Measurements from ENCODE around the gene CCL4L2. TPM values are rescaled to one million over a fixed set of nuclear protein-coding genes. Genes with fewer than 3 reads are reported as not detected.
"Not testable (repeated sequence)": the region's sequence is repeated elsewhere in the genome, so short reads cannot be mapped to it uniquely, and the experiment has no call there.

The CCL4L2 gene
- total RNA-seq, 1 donor from 2014 or later, result not detected

DNA sequence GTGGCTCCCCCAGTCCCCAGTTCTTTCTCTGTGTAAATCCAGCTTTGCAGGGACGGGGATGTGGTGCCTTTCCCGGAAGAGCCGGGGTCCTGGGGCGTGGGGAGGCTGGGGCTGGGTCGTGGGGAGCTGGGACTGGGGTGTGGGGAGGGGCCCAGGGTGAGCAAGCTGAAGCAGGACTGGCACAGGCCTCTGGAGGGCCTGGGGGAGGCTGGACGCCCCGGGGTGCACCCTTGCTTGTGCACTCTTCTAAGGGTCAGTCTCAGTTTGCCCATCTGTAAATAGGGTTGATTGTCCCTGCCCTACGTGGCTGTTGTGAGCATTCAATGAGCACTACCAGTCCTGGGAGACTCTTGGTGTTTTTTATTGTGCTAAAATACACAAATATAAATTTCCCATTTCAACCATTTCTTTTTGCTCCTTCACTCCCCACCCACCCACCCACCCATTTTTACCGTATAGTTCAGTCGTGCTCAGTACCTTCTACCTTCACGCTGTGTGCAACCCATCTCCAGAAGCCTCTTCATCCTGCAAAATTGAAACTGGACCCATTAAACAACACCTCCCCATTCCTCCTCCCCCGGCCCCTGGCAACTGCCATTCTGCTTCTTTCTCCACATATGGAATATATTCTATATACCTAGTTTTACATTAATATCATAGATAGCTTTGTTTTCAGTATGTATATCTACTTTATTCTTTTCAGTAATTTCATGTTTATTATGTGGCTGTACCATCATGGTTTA, 26.7 kb upstream of the CCL4L2 start:
- peak overlapping the region in 1 of 2 donors; percentile 59 for H3K4me3 ChIP-seq
- TF ChIP-seq, protein P1, sequence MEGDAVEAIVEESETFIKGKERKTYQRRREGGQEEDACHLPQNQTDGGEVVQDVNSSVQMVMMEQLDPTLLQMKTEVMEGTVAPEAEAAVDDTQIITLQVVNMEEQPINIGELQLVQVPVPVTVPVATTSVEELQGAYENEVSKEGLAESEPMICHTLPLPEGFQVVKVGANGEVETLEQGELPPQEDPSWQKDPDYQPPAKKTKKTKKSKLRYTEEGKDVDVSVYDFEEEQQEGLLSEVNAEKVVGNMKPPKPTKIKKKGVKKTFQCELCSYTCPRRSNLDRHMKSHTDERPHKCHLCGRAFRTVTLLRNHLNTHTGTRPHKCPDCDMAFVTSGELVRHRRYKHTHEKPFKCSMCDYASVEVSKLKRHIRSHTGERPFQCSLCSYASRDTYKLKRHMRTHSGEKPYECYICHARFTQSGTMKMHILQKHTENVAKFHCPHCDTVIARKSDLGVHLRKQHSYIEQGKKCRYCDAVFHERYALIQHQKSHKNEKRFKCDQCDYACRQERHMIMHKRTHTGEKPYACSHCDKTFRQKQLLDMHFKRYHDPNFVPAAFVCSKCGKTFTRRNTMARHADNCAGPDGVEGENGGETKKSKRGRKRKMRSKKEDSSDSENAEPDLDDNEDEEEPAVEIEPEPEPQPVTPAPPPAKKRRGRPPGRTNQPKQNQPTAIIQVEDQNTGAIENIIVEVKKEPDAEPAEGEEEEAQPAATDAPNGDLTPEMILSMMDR (IDR thresholded peaks at IDR 0.05), result no peak
- H3K36me3 ChIP-seq, result no peaks in the 10 kb centered on the region
- DNase-seq (ENCODE audit: low spot score in 2 of 2), result no peak
- H3K27ac ChIP-seq, result peak overlapping the region in 1 of 2 donors; percentile 35
- intact Hi-C loops (cut with DNase I), result no loop called here
- H3K4me1 ChIP-seq, result peaks cover 0 to 3% of the 10 kb centered on the region in 2 donors
- no peaks in the 10 kb centered on the region for H3K9me3 ChIP-seq
- no peaks in the 10 kb centered on the region for H3K27me3 ChIP-seq

DNA sequence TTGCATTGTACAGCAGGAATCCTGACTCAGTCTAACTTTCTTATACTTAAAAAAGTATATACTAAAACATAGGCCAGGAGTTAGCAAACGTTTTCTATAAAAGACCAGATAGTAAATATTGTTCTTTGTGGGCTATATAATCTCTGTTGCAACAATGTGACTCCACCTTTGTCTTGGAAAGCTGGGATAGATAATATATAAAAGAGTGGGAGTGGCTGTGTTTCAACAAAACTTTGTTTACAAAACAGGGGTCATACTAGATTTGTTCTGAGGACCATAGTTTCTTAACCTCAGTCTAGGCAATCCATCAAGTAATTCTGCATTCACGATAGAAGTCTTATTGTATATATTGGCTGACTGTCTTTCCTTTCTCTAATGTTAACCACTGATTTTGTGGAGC, 25.4 kb upstream of the CCL4L2 start:
- Histone ChIP-seq H3K27ac (no peak overlapping the region), H3K36me3 (no peaks in the 10 kb centered on the region), H3K4me1 (peaks cover 0 to 3% of the 10 kb centered on the region in 2 donors), H3K9me3 (no peaks in the 10 kb centered on the region), H3K4me3 (no peak overlapping the region), H3K27me3 (no peaks in the 10 kb centered on the region)
- intact Hi-C loops (cut with DNase I), result no loop called here
- no peak for DNase-seq (ENCODE audit: low spot score in 2 of 2)
- TF ChIP-seq, protein P1 (IDR thresholded peaks at IDR 0.05), result no peak

DNA sequence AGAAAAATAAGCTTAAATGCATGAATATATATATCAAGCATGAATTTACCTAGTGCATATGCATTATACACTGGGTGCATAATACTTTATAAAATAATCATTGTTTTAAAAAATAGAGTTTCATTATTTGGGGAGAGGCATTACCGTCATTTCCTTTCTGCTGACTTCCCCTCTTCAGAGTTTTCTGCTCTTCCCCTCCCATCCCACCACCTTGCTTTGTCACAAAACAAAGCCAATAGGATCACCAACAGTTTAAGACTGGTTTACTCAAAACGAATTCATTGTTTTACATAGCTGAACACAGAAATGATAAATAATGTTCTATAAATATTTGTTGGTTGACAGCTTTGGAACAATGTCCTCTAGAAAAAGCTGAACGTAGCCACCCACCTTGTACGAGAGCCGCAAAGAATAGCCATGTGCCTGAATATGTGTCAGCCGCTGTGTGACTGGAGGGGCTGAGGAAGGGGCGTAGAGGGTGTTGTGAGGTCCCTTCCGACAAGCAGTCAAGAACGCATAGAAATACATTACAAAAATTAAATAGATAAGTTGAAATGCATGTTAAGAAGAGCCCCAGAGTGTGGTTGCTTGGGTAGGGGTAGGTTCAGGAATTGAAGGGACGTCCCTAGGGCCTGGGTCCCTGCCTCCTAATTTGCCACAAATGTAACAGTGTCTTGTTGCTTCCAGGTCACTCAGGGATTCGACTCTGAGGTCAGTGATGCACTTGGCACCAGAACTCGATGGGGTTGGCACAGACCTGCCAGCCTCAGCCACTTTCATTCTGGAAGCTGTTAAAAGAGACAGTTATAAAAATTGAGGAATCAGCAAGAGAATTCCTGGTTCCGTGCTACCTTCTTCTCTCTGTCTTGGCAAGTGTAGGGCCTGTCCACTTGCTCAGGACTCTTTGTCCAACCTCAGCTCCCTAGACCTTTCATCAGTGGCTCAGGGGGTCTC, 23.8 kb upstream of the CCL4L2 start:
- intact Hi-C loops (cut with DNase I); DNase-seq (ENCODE audit: low spot score in 2 of 2); H3K4me3 ChIP-seq; H3K27me3 ChIP-seq; H3K9me3 ChIP-seq; H3K27ac ChIP-seq; H3K36me3 ChIP-seq; H3K4me1 ChIP-seq: not testable (repeated sequence)

DNA sequence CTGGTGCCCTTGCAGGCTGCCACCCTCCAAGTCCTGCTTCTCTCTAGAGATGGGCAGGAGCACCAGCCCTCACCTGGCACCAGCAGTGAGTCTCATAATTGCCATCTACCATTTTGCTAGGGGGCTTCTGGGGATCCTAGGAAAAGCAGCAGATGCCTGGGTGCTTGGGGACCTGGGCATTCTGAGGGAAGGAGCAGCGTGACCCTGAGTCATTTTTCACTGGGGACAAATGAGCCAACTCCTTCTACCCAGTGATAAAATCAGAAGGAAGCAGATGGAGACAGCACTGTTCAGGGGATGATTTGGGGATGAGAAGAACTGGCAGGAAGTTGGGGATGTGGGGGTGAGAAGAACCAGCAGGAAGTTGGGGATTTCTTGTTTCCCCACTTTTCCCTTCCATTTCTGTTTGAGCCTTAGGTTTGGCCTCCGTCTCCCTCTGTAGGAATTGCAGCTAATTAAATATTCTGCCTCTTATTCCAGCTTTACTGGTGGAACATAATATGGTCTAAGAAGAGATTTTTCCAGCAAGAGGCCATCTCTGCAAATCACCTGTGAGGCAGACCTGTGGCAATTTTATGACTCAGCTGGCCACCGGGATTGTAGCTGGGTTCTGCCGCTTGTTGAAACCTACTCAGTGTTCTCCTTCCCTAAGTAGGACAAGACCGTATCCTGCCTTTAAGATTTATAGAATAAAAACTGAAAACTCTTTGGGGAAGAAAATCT, 22.8 kb upstream of the CCL4L2 start:
- H3K27me3 ChIP-seq; H3K9me3 ChIP-seq; H3K4me3 ChIP-seq; H3K4me1 ChIP-seq; DNase-seq (ENCODE audit: low spot score in 2 of 2); H3K36me3 ChIP-seq; intact Hi-C loops (cut with DNase I): not testable (repeated sequence)
- peak overlapping the region in 1 of 2 donors; percentile 25 for H3K27ac ChIP-seq

DNA sequence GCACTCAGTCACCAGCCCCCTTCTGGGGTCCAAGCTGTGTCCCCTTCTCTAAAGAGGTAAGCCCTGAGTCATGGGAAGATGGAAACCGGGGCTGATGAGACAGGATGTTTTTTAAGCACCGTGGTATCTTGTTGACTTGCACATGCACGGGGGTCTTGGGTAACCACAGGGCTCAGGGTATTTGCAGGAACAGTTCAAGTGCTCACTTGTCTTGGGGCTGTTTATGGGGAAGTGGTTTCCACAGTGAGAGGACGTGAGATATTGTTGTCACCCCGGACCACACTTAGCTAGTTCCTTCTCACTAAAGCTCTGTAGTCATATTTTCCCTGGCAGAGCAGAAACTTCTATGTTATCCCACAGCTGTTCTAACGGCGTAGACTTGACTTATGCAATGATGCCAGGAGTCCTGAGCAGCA, 22.0 kb upstream of the CCL4L2 start:
- Histone ChIP-seq H3K27ac (peak overlapping the region in 1 of 2 donors; percentile 25), H3K4me1 (no peaks in the 10 kb centered on the region), H3K9me3 (no peaks in the 10 kb centered on the region), H3K27me3 (no peaks in the 10 kb centered on the region), H3K4me3 (no peak overlapping the region), H3K36me3 (no peaks in the 10 kb centered on the region)
- TF ChIP-seq, protein P1 (IDR thresholded peaks at IDR 0.05), result no peak
- intact Hi-C loops (cut with DNase I), result no loop called here
- DNase-seq (ENCODE audit: low spot score in 2 of 2), result peak; percentile 71 to 80

DNA sequence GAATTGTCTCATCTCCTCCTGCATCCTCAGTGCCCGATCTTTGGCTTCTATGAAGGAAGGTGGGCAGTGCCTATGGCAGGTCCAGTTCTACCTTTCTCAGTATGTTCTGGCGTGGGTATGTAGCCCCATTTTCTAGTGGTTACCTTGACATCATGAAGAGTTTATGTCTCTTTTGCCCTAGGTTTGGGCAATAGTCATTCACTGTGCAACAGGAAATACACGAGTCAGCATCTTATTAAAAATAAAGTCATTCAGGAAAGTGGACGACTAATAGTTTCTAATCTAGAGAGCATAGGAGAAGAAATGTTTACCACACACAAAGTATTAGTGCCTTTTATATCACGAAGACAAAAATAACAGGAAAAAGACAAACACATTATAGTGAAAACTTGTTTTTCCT, 20.9 kb upstream of the CCL4L2 start:
- H3K27ac ChIP-seq; H3K27me3 ChIP-seq; H3K4me1 ChIP-seq; H3K36me3 ChIP-seq; H3K4me3 ChIP-seq; DNase-seq (ENCODE audit: low spot score in 2 of 2); intact Hi-C loops (cut with DNase I); H3K9me3 ChIP-seq: not testable (repeated sequence)

DNA sequence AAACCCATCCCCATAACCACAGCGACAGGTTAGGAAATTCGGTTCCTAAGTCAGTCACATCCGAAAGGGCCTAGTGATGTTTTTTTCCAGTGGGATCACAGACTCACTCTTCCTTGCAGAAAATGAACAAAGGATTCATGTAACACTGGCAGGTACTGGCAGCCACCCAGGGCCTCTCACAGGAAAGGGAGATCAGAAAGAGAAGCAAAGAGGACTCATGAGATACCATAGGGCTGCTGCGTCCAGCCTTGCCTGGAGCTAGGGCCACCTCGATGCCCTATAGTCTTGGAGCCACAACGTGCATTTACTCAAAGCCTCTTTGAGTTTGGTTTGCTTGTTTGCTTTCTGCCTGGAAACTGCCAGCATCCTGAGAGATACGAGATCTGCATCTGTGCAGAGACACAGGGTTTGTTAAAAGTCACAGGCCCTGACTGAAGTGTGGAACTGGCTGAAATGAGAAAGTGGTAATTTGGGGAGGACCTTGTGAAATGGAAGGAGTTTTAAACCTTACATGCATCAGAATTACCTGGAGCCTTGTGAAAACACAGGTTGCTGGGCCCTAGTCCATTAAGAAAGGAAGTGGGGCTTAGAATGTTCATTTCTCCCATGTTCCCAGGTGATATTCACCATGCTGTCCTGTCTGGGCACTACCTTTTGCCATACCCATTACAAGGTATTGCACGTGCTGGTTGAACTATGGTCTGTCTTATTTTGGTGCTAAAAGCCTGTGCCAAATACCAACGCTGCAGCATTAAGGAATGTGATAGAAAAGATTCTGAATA, 20.1 kb upstream of the CCL4L2 start:
- H3K4me1 ChIP-seq; H3K27me3 ChIP-seq; intact Hi-C loops (cut with DNase I); H3K4me3 ChIP-seq; H3K9me3 ChIP-seq; DNase-seq (ENCODE audit: low spot score in 2 of 2); H3K36me3 ChIP-seq; H3K27ac ChIP-seq: not testable (repeated sequence)
